ENCODE data around the gene SH3RF1.

Gene SH3RF1

DNA sequence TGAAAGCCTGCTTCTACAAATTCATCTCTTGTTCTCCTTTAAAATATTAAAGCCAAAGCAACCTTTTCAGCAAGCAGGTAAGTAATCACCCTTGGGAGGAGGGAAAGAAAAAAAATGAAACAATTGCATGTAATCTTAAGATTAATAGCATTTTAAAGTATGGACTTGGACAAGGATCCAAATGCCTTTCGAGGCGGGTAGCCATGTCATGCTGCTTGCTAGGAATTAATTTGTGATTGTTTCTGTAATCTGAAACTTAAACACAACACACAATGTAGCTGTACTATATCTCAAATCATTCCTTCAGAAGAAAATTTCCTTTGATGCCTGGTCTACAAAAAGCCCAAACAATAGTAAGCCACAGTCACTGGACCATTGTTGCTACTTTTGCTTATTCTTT, 148.3 kb downstream of the SH3RF1 start:
- no peak overlapping the region for H3K4me3 ChIP-seq (ENCODE audit: low read depth, low read length)
- DNase-seq (ENCODE audit: low read depth) = no peak
- TF ChIP-seq MAX (IDR thresholded peaks at IDR 0.05; ENCODE audit: low read depth, low read length) (no peak), MYC (IDR thresholded peaks at IDR 0.05; ENCODE audit: low read depth, low read length) (no peak), POLR2A (IDR thresholded peaks at IDR 0.05; ENCODE audit: extremely low read depth, insufficient read length) (no peak)
- TF ChIP-seq, protein P1, sequence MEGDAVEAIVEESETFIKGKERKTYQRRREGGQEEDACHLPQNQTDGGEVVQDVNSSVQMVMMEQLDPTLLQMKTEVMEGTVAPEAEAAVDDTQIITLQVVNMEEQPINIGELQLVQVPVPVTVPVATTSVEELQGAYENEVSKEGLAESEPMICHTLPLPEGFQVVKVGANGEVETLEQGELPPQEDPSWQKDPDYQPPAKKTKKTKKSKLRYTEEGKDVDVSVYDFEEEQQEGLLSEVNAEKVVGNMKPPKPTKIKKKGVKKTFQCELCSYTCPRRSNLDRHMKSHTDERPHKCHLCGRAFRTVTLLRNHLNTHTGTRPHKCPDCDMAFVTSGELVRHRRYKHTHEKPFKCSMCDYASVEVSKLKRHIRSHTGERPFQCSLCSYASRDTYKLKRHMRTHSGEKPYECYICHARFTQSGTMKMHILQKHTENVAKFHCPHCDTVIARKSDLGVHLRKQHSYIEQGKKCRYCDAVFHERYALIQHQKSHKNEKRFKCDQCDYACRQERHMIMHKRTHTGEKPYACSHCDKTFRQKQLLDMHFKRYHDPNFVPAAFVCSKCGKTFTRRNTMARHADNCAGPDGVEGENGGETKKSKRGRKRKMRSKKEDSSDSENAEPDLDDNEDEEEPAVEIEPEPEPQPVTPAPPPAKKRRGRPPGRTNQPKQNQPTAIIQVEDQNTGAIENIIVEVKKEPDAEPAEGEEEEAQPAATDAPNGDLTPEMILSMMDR (IDR thresholded peaks at IDR 0.05; ENCODE audit: low read depth, low read length) = no peak

- H3K4me3 ChIP-seq (ENCODE audit: low read depth, low read length) = no peak overlapping the region
- DNase-seq (ENCODE audit: low read depth) = no peak
- TF ChIP-seq MAX (IDR thresholded peaks at IDR 0.05; ENCODE audit: low read depth, low read length) (no peak), MYC (IDR thresholded peaks at IDR 0.05; ENCODE audit: low read depth, low read length) (no peak), POLR2A (IDR thresholded peaks at IDR 0.05; ENCODE audit: extremely low read depth, insufficient read length) (no peak)
- TF ChIP-seq, protein P1 (IDR thresholded peaks at IDR 0.05; ENCODE audit: low read depth, low read length) = no peak
These were observed 148.8 kb downstream of the SH3RF1 start for GRCh38 chr4:169121861-169122382.

GRCh38 chr4:169120624-169121023, 150.1 kb downstream of the SH3RF1 start:
- H3K4me3 ChIP-seq (ENCODE audit: low read depth, low read length) = no peak overlapping the region
- no peak for TF ChIP-seq MYC (IDR thresholded peaks at IDR 0.05; ENCODE audit: low read depth, low read length)
- TF ChIP-seq POLR2A (IDR thresholded peaks at IDR 0.05; ENCODE audit: extremely low read depth, insufficient read length) = no peak
- TF ChIP-seq, protein P1 (IDR thresholded peaks at IDR 0.05; ENCODE audit: low read depth, low read length) = no peak
- TF ChIP-seq MAX (IDR thresholded peaks at IDR 0.05; ENCODE audit: low read depth, low read length) = no peak
- no peak for DNase-seq (ENCODE audit: low read depth)

- TF ChIP-seq POLR2A (IDR thresholded peaks at IDR 0.05; ENCODE audit: extremely low read depth, insufficient read length) = no peak
- TF ChIP-seq, protein P1 (IDR thresholded peaks at IDR 0.05; ENCODE audit: low read depth, low read length) = no peak
- no peak for TF ChIP-seq MAX (IDR thresholded peaks at IDR 0.05; ENCODE audit: low read depth, low read length)
- no peak for TF ChIP-seq MYC (IDR thresholded peaks at IDR 0.05; ENCODE audit: low read depth, low read length)
- H3K4me3 ChIP-seq (ENCODE audit: low read depth, low read length) = no peak overlapping the region
- DNase-seq (ENCODE audit: low read depth) = no peak
These were observed 151.2 kb downstream of the SH3RF1 start for GRCh38 chr4:169119536-169119935.

DNA sequence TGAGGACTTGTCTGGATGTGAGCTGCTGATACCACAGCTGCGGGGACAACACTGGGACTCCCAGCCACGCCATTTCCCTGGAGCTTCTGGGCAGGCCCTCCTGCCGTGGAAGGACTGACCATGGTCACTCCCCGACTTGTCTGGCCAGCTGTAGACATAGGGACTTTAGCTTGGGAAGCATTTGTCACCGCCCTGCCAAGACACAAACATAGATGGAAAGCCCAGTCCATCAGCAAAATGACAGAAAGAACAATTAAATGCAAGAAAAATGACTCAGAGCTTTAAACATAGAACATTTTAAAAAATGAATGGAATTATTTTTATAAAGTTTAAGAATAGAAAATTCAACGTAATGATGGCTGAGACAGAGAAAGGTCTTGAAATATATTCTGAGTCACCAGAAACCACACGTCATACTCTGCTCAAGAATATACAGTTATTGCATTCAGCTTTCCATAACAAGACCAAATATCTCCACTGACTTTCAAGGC, 153.1 kb downstream of the SH3RF1 start:
- DNase-seq (ENCODE audit: low read depth) = no peak
- TF ChIP-seq POLR2A (IDR thresholded peaks at IDR 0.05; ENCODE audit: extremely low read depth, insufficient read length) = no peak
- no peak for TF ChIP-seq MAX (IDR thresholded peaks at IDR 0.05; ENCODE audit: low read depth, low read length)
- no peak for TF ChIP-seq MYC (IDR thresholded peaks at IDR 0.05; ENCODE audit: low read depth, low read length)
- TF ChIP-seq, protein P1 (IDR thresholded peaks at IDR 0.05; ENCODE audit: low read depth, low read length) = no peak
- H3K4me3 ChIP-seq (ENCODE audit: low read depth, low read length) = no peak overlapping the region

Data from NB4 (cell line).